ENCODE measurements around the gene KCNJ4. TPM values are rescaled to one million over a fixed set of nuclear protein-coding genes. Genes with fewer than 3 reads are reported as not detected.

KCNJ4 gene
- total RNA-seq, 1 donor from 2014 or later: not detected

DNA sequence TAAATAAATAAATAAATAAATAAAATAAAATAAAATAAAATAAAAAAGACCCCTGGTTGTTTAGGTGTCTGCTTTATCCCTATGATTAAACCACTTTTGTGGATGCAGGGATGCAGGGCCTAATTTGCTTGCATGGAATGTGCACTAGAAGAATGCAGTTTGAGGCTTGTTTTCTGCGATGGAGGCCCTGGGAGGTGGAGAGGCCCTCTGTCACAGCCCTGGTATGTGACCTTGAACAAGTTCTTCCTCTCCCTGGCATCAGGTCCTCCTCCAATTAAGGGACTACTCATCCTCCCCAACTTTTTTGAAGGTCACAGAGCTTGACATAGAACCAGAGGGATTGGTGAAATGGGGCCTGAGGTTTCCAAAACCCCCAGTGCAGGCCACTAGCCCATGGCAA is 22.7 kb downstream of the KCNJ4 start:
- DNase-seq (ENCODE audit: low spot score): no peak

GRCh38 chr22:38431266-38432010 is 23.6 kb downstream of the KCNJ4 start:
- no peak for DNase-seq (ENCODE audit: low spot score)

DNA sequence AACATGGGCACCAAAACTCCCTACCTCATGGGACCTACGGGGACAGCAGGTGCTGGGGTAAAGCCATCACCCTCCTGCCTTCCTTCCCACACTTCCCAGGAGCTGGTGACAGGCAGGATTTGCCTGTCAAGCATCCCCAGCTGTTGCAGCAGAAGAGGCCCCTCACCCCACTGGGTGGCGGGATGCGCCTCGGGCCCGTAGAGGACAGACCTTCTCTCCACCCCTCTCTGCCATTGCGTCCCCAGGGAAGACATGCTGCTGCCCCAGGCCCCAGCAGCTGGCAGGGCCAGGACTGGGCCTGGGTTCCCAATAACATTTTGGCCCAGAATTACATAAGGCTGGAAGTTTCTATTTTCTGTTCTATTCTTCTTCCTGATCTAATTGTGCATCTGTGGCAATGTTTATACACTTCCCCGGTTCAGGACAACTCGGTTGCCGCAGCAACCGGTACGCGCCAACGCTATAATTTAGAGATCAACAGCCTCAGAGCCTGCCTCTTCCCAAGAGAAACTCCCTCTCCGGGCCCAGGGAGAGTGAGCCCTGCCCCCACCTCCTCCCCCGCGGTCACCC is 25.4 kb downstream of the KCNJ4 start:
- DNase-seq (ENCODE audit: low spot score): no peak

DNA sequence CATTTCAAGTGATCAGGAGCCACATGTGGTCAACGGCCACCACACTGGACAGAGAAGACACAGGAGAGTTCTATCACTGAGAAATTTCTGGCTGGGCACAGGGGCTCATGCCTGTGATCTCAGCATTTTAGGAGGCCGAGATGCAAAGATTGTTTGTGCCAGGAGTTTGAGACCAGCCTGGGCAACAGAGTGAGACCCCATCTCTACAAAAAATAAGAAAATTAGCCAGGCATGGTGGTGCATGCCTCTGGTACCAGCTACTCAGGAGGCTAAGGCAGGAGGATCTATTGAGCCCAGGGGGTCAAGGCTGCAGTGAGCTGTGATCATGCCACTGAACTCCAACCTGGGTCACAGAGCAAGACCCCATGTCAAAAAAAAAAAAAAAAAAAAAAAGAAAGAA is 26.3 kb downstream of the KCNJ4 start:
- DNase-seq (ENCODE audit: low spot score): no peak

DNA sequence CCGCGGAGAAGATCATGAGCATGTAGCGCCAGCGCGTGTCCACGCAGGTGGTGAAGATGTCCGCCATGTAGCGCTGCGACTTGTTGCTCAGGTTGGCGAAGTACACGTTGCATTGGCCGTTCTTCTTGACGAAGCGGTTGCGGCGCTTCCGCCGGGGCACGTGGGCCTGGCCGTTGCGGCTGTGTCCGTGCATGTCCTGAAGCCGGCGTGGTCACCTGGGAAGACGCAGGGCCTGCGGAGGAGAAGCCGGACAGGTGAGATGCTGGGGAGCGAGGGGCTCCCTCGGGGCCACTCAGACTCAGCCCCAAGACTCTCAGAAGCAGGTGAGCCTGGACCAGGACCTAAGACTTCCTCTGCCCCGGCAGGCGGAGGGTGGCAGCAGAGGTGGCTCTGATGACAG is 27.1 kb downstream of the KCNJ4 start:
- DNase-seq (ENCODE audit: low spot score): no peak

DNA sequence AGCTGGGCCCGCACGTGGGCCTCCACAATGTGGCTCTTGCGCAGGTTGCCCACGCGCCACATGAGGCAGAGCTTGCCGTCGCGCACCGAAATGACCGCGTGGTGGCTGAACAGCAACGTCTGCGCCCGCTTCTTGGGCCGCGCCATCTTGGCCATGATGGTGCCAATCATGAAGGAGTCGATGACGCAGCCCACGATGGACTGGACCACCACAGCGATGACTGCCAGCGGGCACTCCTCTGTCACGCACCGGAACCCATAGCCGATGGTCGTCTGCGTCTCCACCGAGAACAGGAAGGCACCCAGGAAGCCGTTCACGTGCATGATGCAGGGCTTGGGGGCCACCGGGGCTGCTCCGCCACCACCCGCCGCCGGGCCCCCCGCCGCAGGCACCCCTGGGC is 27.5 kb downstream of the KCNJ4 start:
- DNase-seq (ENCODE audit: low spot score): no peak

DNA sequence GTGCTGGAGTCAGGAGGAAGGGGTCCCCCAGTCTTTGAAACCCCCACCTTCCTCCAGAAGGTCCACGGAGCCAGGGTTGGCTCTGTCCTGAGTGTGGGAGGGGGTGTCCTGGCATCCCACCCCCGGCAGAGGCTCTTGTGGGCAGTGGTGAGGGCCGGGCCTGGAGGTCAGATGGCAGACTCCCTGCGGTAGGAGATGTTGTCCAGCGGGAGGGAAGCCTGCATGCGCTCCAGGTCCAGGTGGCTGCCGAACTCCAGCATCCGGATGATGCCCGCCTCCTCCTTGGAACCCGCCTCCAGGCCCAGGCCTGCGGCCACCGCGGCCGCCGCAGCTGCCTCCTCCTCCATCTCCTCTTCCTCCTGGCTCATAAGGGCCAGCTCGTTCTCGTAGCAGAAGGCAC is 28.4 kb downstream of the KCNJ4 start:
- no peak for DNase-seq (ENCODE audit: low spot score)

GRCh38 chr22:38424525-38425080 is 30.4 kb downstream of the KCNJ4 start:
- no peak for DNase-seq (ENCODE audit: low spot score)

DNA sequence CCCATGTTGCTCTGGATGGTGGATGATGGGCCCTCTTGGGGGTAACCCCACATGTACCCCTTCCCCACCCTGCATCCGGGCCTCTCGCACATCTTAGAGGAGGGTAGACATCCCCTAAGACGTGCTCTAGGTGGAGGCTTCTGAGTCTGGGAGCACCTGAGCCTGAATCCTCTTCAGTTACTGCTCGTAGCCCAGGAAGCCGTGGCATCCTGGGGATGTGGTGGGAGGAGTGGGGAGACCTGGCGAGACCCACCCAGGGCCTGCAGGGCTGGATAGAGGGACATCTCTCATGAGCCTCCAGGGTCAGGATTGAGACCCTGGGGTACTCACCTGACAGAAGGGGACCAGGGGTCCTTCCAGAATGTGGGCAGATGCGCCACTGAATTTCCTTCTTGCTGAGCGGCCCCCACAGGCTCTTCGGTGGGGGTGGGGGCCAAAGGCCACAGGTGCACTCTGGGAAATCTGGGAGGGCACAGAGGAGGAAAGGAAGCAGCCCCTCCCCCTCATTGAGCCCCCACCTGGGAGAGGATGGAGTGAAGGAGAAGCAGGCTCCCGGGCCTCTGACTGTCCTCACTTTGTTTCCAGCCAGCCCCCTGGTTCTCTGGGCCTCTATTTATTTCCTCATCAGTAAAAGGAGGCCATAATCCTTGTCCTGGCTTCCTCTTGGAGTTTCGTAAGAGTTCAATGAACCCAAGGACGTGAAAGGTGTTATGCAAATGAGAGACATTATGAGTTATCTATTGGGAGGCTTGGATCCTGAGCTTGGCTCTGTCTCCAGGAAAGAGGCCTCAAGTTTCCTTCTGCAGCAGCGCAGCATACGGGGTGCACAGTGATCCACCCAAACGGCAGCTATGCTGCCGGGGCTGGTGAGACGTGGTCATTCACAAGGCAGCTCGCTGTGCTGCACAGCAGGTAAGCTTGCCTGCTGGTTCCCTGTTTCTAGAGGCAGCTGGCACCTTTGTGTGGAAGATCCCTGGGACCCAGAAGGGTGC is 31.2 kb downstream of the KCNJ4 start:
- no peak for DNase-seq (ENCODE audit: low spot score)

DNA sequence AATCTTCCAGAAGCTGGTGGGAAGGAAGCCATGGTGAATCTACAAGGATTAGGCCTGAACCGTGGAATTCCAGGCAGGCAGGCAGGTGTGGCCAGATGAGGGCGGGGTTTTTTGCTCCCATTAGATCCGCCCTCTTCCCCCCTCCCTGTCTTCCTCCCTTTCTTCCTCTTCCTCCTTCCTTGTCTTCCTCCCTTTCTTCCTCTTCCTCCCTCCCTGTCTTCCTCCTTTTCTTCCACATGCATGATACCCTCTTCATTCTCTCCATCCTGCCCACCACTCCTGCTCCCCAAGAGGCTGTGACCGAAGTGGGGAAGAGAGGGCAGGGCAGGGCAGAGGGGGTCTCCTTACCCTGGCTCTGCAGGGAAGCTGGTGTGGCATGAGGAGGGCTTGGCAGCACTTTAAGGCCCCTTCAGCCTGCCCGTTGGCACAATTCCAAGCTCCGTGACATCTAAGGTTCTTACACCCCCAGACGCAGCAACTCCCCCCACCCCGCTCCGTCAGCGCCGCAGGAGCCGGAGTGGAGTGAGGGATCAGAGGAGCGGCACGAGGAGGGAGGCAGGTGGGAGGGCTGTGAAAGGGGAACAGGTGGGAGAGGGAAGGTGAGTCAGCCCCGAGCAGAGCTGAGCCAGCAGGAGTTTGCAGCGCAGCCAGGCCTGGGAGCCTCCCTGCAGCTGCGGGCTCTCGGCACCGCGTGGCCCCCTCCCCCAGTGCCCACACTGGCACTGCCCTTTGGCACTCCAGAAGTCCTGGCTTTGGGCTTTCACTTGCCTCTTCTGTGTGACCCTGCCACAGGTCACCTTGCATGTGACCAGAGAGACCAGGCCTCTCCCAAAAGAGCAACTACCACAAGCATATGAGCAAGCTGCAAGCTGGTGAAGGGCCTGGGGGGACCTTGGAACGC is 32.1 kb downstream of the KCNJ4 start:
- no peak for DNase-seq (ENCODE audit: low spot score)

DNA sequence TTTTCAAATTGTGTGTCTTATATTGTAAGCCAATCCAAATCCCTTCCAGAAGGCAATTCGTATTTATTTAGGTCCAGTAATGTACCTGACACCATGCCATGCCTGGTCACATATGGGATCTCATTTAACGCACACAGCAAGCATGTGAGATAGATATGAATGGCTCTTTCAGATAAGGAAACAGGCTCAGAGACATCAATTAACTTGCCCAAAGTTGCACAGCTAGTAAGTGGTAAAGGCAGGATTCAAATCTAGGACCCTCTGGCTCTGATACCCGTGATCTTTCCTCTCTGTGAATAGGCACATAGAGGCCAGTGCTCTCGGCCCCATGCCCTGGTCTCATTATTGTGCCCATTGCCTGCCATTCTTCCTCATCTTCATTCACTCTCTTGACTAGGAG is 34.3 kb downstream of the KCNJ4 start:
- no peak for DNase-seq (ENCODE audit: low spot score)

DNA sequence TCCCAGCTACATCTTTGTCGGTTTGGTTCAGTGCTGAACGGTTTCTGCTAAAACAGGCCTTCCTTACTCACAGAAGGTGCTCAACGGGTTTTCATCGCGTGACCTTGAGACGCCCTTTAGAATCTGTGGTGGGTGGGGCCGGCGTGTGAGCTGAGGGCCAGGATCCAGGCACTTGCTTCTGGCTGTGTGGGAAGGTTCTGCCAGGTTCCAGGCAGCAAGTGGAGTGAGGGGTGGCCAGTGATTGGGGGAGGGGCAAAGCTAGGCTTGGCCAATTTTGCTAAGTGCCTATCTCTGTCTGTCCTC is 35.2 kb downstream of the KCNJ4 start:
- no peak for DNase-seq (ENCODE audit: low spot score)

- DNase-seq (ENCODE audit: low spot score): no peak
Observed at GRCh38 chr22:38419121-38419857, 35.7 kb downstream of the KCNJ4 start.

DNA sequence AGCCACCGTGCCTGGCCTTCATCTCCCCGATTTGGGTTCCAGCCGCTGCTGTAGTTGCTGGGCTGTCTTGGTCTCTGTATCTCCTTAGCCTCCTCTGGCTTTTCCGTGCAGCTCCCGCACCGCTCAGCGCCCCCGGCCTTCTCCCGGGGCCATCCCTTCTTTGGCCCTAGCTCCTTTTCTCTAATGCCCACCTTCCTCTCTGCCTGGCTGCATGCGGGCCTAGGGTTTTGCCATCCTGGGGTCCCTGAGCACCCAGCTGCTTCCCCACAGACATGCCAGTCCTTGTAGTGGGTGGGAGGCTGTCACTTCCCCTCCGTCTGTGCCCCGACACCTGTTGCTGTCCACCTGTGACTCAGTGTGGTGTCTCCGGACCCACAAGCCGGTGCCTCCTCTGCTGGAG is 36.4 kb downstream of the KCNJ4 start:
- no peak for DNase-seq (ENCODE audit: low spot score)

- peak; percentile 77 for DNase-seq (ENCODE audit: low spot score)
Observed at GRCh38 chr22:38417252-38418060, 37.5 kb downstream of the KCNJ4 start.

DNA sequence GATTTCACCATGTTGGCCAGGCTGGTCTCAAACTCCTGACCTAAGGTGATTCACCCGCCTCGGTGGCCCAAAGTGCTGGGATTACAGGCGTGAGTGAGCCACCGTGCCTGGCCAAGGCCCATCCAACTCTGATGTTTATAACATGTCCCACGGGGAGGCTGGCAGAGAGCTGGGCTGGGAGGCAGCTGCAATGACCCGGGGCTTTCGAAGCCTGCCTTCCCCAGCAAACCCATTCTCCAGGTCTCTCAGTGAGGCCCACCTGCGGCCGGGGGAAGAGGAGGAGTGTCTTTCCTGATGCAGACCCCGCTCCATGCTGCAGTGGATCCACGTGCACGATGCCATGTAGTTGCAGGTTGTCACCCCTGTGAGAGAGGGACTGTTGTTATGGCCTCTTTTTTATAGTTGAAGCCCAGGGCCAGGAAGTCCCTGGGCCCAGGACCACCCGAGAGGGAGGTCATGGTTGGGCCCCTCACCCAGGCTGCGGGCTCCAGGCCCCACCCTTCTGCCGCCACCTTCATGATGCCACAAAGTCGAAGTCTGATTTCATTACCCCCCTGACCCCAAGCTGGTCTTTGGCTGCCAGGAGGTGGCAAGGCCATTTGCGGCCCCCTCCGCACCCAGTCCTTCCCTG is 38.3 kb downstream of the KCNJ4 start:
- DNase-seq (ENCODE audit: low spot score): peak; percentile 86

DNA sequence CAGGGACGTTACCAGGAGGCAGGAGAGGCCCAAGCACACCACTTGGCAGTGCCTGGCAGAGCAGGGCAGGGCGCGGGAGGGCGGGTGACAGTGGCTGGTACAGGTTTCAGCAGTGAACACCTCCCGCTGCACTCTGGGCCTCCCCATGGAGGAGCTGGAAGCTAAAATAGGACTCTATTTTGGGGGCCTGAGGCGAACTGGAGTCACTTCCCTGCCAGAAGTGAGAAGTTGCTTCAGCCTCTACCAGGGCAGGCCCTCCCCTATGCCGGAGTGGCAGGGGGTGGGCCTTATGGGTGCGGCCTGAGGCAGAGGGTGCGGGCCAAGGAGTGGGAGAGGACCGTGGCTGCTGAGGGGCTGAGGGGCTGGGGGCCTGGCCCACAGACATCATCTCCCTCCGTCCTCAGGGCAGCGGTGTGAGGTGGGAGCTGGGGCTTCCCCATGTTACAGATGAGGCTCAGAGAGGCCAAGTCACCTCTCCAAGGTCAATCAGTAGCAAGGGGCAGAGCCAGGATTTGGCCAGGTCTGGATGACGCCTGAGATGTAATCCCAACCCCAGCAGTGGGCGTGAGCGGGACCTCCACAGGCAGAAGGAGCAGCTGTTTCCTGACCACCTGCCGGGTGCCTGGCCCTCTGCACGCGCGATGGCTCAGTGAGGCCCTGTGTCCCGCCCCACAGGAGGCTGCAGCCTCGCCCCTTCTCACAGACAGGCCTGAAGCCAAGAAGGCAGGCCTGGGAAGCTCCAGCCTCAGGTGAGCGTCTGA is 39.3 kb downstream of the KCNJ4 start:
- DNase-seq (ENCODE audit: low spot score): peak; percentile 86

DNA sequence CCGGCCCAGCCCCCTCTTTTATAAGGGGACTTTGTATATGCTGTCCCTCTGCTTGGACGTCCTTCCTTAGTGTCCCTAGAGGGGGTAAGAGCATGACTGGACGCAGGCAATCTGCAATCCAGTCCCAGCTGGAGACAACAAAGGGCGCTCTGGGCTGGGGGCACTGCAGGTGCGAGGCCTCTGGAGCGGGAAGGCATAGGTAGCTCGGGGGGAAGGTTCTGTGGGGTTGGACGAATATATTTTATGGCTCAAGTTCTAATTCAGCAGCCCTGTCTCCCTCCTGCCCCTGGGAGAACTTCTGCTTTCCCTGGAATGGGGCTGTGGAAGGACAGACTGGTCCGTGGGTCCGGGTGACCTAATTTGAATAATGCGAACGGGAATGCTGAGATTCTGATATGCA is 40.0 kb downstream of the KCNJ4 start:
- DNase-seq (ENCODE audit: low spot score): peak; percentile 43
